Kidney glomerular epithelial cell (primary cell): ENCODE measurements around the gene PIEZO2.

Source experiments
- DNase-seq: peaks from one replicate; lab custom pipeline; 2025; lab: John Stamatoyannopoulos, UW

The PIEZO2 gene

GRCh38 chr18:11112286-11112685 lies 37.1 kb downstream of the PIEZO2 start:
- DNase-seq, result no peak

GRCh38 chr18:11110509-11110908 lies 38.9 kb downstream of the PIEZO2 start:
- DNase-seq, result no peak

- DNase-seq, result no peak
Measured at GRCh38 chr18:11108947-11109346, 40.4 kb downstream of the PIEZO2 start.

- DNase-seq, result no peak
Measured at GRCh38 chr18:11106894-11107293, 42.5 kb downstream of the PIEZO2 start.

- no peak for DNase-seq
Measured at GRCh38 chr18:11105463-11105862, 43.9 kb downstream of the PIEZO2 start.

- no peak for DNase-seq
Measured at GRCh38 chr18:11104307-11104706, 45.1 kb downstream of the PIEZO2 start.

- DNase-seq, result no peak
Measured at GRCh38 chr18:11096839-11097750, 52.3 kb downstream of the PIEZO2 start.

GRCh38 chr18:11096411-11096810 lies 53.0 kb downstream of the PIEZO2 start:
- DNase-seq, result no peak

- DNase-seq, result no peak
Measured at GRCh38 chr18:11095674-11096293, 53.6 kb downstream of the PIEZO2 start.

GRCh38 chr18:11095211-11095610 lies 54.2 kb downstream of the PIEZO2 start:
- DNase-seq, result no peak

GRCh38 chr18:11091746-11092145 lies 57.6 kb downstream of the PIEZO2 start:
- DNase-seq, result no peak

GRCh38 chr18:11089931-11090715 lies 59.2 kb downstream of the PIEZO2 start:
- DNase-seq, result no peak

GRCh38 chr18:11081009-11081532 lies 68.3 kb downstream of the PIEZO2 start:
- no peak for DNase-seq

GRCh38 chr18:11078491-11078890 lies 70.9 kb downstream of the PIEZO2 start:
- DNase-seq, result no peak

GRCh38 chr18:11077548-11078187 lies 71.7 kb downstream of the PIEZO2 start:
- DNase-seq, result no peak

- no peak for DNase-seq
Measured at GRCh38 chr18:11074889-11075288, 74.5 kb downstream of the PIEZO2 start.

- DNase-seq, result no peak
Measured at GRCh38 chr18:11073971-11074370, 75.4 kb downstream of the PIEZO2 start.

- DNase-seq, result no peak
Measured at GRCh38 chr18:11072632-11073031, 76.7 kb downstream of the PIEZO2 start.

- no peak for DNase-seq
Measured at GRCh38 chr18:11071300-11071699, 78.1 kb downstream of the PIEZO2 start.

- no peak for DNase-seq
Measured at GRCh38 chr18:11070593-11070992, 78.8 kb downstream of the PIEZO2 start.

GRCh38 chr18:11066038-11066437 lies 83.3 kb downstream of the PIEZO2 start:
- no peak for DNase-seq
